MM.1S (cell line): Measurements from ENCODE around the gene AQP3.

Source experiments
- EZH2 ChIP-seq: fragments of 300-600 bp; sonication (generic); optimal IDR thresholded peaks from 2 replicates; pipeline ENCODE3; 2017; ENCODE audit warnings: low read depth, mild to moderate bottlenecking, antibody characterized with exemption, low read length, mixed read lengths
- EZH2phosphoT487 ChIP-seq: fragments of 300-600 bp; sonication (generic); IDR thresholded peaks from 2 replicates; pipeline ENCODE4 v1.6.1; 2018; ENCODE audit warnings: antibody characterized with exemption, low read length
- TF ChIP-seq, protein P1 (sequence below): fragments of 300-600 bp; sonication (generic); IDR thresholded peaks from 2 replicates; pipeline ENCODE4 v1.5.1; 2016; ENCODE audit warnings: antibody characterized with exemption, low read length, mixed read lengths

DNA sequence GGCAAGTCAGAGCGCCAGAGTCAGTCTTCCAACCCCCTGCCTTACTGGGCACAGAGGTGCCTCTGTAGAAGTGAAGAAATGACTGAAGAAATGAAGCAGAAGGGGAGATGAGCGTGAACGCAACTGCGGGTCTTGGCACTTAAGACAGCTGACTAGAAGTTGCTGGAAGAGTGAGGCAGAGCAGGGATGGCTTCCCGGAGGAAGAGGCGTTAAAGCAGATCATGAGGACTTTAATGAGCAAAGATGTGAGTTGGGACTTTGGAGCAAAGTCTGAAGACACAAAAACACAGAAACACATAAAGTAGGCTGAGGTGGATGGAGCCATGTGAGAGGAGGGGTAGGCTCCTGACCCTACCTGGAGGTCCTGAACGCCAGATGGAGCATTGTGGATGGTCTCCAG is 7.2 kb downstream of the AQP3 start:
- TF ChIP-seq, protein P1, sequence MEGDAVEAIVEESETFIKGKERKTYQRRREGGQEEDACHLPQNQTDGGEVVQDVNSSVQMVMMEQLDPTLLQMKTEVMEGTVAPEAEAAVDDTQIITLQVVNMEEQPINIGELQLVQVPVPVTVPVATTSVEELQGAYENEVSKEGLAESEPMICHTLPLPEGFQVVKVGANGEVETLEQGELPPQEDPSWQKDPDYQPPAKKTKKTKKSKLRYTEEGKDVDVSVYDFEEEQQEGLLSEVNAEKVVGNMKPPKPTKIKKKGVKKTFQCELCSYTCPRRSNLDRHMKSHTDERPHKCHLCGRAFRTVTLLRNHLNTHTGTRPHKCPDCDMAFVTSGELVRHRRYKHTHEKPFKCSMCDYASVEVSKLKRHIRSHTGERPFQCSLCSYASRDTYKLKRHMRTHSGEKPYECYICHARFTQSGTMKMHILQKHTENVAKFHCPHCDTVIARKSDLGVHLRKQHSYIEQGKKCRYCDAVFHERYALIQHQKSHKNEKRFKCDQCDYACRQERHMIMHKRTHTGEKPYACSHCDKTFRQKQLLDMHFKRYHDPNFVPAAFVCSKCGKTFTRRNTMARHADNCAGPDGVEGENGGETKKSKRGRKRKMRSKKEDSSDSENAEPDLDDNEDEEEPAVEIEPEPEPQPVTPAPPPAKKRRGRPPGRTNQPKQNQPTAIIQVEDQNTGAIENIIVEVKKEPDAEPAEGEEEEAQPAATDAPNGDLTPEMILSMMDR = no peak
- no peak for TF ChIP-seq EZH2phosphoT487
- no peak for TF ChIP-seq EZH2
